ENCODE measurements around the gene MAP1LC3B2. TPM values are rescaled to one million over a fixed set of nuclear protein-coding genes. Genes with fewer than 3 reads are reported as not detected.
"Not testable (repeated sequence)": the region's sequence is repeated elsewhere in the genome, so short reads cannot be mapped to it uniquely, and the experiment has no call there.

Gene MAP1LC3B2
- total RNA-seq, 1 donor from 2014 or later, result not detected

GRCh38 chr12:116563262-116563661 lies 4.1 kb downstream of the MAP1LC3B2 start:
- Histone ChIP-seq H3K9me3 (no peaks in the 10 kb centered on the region), H3K4me3 (no peak overlapping the region), H3K36me3 (no peaks in the 10 kb centered on the region), H3K4me1 (peaks cover 10% of the 10 kb centered on the region), H3K27me3 (no peaks in the 10 kb centered on the region), H3K27ac (no peak overlapping the region)
- intact Hi-C loops (cut with DNase I), result no loop called here
- TF ChIP-seq CTCF (IDR thresholded peaks at IDR 0.05), result no peak
- DNase-seq, result no peak
- no peak for ATAC-seq

- H3K27me3 ChIP-seq, result no peaks in the 10 kb centered on the region
- DNase-seq (no peak), ATAC-seq (no peak)
- no peak overlapping the region for H3K27ac ChIP-seq
- H3K4me1 ChIP-seq, result peaks cover 10% of the 10 kb centered on the region
- no peaks in the 10 kb centered on the region for H3K36me3 ChIP-seq
- TF ChIP-seq CTCF (IDR thresholded peaks at IDR 0.05), result no peak
- intact Hi-C loops (cut with DNase I), result no loop called here
- no peak overlapping the region for H3K4me3 ChIP-seq
- H3K9me3 ChIP-seq, result no peaks in the 10 kb centered on the region
Observed at GRCh38 chr12:116564080-116564479, 4.9 kb downstream of the MAP1LC3B2 start.

- ATAC-seq; H3K27me3 ChIP-seq; H3K4me1 ChIP-seq; H3K4me3 ChIP-seq; intact Hi-C loops (cut with DNase I); H3K36me3 ChIP-seq; H3K27ac ChIP-seq; H3K9me3 ChIP-seq; DNase-seq: not testable (repeated sequence)
Observed at GRCh38 chr12:116565221-116565620, 6.0 kb downstream of the MAP1LC3B2 start.

- DNase-seq (no peak), ATAC-seq (no peak)
- Histone ChIP-seq H3K27me3 (no peaks in the 10 kb centered on the region), H3K9me3 (no peaks in the 10 kb centered on the region), H3K36me3 (no peaks in the 10 kb centered on the region), H3K4me3 (no peak overlapping the region), H3K4me1 (no peaks in the 10 kb centered on the region), H3K27ac (no peak overlapping the region)
- no peak for TF ChIP-seq CTCF (IDR thresholded peaks at IDR 0.05)
- intact Hi-C loops (cut with DNase I), result no loop called here
Observed at GRCh38 chr12:116565963-116566362, 6.8 kb downstream of the MAP1LC3B2 start.

- intact Hi-C loops (cut with DNase I), result no loop called here
- H3K4me3 ChIP-seq, result no peak overlapping the region
- no peaks in the 10 kb centered on the region for H3K4me1 ChIP-seq
- TF ChIP-seq CTCF (IDR thresholded peaks at IDR 0.05), result no peak
- H3K27ac ChIP-seq, result no peak overlapping the region
- no peaks in the 10 kb centered on the region for H3K27me3 ChIP-seq
- H3K9me3 ChIP-seq, result no peaks in the 10 kb centered on the region
- no peaks in the 10 kb centered on the region for H3K36me3 ChIP-seq
- DNase-seq, result no peak
- ATAC-seq, result no peak
Observed at GRCh38 chr12:116568203-116568602, 9.0 kb downstream of the MAP1LC3B2 start.

- H3K27ac ChIP-seq, result no peak overlapping the region
- no peaks in the 10 kb centered on the region for H3K4me1 ChIP-seq
- H3K9me3 ChIP-seq, result no peaks in the 10 kb centered on the region
- H3K4me3 ChIP-seq, result no peak overlapping the region
- intact Hi-C loops (cut with DNase I), result no loop called here
- no peaks in the 10 kb centered on the region for H3K27me3 ChIP-seq
- no peaks in the 10 kb centered on the region for H3K36me3 ChIP-seq
- no peak for ATAC-seq
- TF ChIP-seq CTCF (IDR thresholded peaks at IDR 0.05), result no peak
- DNase-seq, result no peak
Observed at GRCh38 chr12:116571089-116571488, 11.9 kb downstream of the MAP1LC3B2 start.

All from upper lobe of right lung (tissue), 1 donor.